M059J (cell line): ENCODE measurements around the gene AANAT. TPM values are rescaled to one million over a fixed set of nuclear protein-coding genes. Genes with fewer than 3 reads are reported as not detected.

Experiments
- DNase-seq: peaks from one replicate; pipeline ENCODE4 v3.0.0-alpha.2; 2012; ENCODE audit warnings: low read depth
- total RNA-seq: library from RNA; depleted of rRNA; stranded (reverse); fragments of >200 nt; shearing (Covaris generic); gene quantifications from 2 replicates; pipeline ENCODE4 v1.2.3, GENCODE V29; 2014; rRNA removed

Gene AANAT
- not detected in 2 replicates for total RNA-seq

DNA sequence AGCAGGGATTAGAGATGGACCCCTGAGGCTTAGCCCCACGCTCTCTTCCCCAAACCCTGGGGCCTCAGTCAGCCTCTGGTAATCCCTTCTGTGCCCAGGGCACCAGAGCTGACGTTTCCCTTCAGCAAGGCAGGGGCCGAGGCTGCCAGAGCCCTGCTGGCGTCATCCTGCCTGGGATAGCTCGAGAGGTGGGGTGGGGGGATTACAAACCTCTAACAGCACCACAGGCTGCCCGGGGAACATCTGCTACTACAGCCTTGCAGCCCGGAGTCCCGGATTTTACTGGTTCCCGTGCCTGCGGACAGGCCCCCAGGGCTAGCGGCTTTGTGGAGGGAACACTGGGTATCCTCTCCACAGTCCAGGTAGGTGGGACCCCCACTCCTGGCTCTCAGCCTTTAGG is at the start of gene AANAT:
AANAT (plus strand) TSS at position 238 of the 400 bp plus-strand sequence. CDS start 1,144 bp downstream, outside the sequence.
- DNase-seq, result no peak

GRCh38 chr17:76419576-76420260 is 47.7 kb upstream of the AANAT start:
- DNase-seq, result no peak

- no peak for DNase-seq
These were observed 46.9 kb upstream of the AANAT start for GRCh38 chr17:76420356-76421043.

GRCh38 chr17:76421044-76421407 is 46.4 kb upstream of the AANAT start:
- DNase-seq, result no peak

DNA sequence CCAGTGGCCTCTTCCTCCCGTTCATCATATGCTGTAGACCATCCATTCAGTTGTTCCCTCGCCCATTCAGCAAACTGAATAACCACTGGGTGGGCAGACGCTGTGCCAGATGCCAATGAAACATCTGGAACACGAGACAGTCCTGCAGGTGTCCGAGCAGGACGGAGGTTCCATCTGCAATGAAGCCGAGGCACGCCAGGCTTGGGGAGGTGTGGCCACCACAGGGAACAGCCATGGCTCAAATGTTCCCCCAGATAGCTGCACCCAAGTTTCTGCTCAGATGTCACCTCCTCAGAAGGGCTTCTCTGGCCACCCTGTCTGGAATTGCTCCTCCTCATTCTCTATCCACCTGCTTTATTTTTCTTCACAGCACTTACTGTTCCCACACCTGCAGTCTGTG is 45.0 kb upstream of the AANAT start:
- no peak for DNase-seq

DNA sequence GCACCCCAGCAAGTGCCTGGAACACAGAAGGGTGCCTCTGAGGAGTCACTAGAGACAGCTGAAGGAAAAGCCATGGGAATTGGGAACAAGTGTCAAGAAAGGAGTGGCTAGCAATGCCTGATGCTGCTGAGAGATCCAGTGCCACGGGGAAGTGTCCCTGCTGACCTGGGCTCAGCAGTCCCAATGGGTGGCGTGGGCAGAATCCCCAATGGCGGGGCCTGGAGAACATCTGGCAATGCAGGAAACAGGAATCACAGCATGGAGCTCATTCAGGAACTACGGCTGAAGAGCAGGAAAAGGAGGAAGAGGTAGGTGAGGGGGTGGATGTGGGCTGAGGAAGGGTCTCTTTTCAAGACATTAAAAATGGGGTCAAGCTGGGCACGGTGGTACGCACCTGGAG is 44.5 kb upstream of the AANAT start:
- DNase-seq, result no peak

GRCh38 chr17:76426853-76427252 is 40.5 kb upstream of the AANAT start:
- DNase-seq, result no peak

GRCh38 chr17:76427501-76428231 is 39.7 kb upstream of the AANAT start:
- peak; percentile 66 for DNase-seq

DNA sequence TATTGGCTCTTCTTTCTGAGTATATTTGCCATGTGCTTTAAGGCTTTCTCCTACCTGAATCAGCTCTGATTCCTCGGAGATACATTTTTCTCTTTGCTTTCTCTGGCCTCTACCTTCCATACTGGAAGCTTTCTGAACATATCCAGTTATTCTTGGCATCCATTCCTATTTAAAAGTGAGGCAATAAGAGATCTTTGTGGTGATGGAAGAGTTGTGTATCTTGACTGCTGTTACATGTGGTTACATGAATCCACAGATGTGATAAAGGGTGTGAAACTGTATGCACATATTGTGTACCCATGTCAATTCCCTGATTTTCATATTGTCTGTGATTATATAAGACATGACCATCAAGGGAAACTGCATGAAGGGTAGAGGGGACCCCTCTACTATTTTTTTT is 38.9 kb upstream of the AANAT start:
- no peak for DNase-seq

DNA sequence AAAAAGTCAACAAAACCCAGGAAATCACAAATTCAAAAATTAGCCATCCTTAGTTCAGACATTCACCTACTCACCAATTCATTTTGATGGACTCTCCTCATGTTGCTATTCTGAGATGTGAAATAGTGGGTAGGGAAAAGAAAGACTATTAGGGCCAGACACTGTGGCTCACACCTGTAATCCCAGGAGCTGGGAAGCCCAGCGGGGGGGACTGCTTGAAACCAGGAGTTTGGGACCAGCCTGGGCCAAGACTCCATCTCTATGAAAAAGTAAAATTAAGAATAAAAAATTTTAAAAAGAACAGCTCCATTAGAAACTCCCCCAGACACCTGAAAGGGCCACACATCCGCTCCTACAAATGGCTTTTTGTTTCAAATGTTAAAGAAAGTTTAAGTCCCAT is 35.9 kb upstream of the AANAT start:
- DNase-seq, result no peak

- DNase-seq, result no peak
These were observed 35.4 kb upstream of the AANAT start for GRCh38 chr17:76432004-76432403.

DNA sequence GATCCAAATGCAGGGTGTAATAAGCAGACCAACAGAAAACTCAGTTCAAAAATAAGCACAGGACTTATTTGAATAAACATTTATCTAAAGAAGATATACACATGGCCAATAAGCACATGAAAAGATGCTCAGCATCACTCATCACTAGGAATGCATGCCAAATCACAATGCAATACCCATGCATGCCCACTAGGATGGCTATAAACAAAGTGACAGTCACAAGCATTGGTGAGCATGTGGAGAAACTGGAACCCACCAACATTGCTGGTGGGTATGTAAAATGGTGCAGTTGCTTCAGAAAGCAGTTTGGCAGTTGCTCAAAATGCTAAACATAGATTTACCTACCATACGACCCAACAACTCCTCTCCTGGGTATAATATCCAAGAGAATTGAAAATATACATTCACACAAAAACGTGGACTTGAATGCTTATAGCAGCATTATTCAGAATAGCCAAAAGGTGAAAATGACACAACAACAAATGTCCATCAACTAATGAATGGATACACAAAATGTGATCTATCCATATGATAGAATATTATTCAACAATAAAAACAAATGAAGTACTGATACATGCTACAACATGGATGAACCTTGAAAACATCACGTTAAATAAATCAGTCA is 34.6 kb upstream of the AANAT start:
- DNase-seq, result no peak

- DNase-seq, result no peak
These were observed 33.7 kb upstream of the AANAT start for GRCh38 chr17:76433693-76434092.

DNA sequence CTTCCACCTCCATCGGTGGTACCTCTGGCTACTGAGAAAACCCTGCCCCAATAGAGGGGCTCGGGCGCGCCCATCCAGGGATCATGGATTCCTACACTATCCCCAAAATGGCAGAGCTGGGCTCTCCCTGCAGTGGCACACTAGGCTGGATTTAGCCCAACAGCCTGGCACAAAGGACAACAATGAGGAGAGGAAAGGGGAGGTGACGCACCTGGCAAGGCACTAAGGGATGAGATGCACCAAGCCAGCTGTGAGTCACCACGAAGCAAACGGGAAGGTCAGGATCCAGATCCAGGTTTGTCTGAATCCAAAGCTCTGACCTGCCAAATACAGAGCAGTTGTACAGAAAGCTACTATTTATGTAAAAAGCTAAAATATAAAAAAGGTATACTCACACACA is 32.5 kb upstream of the AANAT start:
- DNase-seq, result no peak

- no peak for DNase-seq
These were observed 31.7 kb upstream of the AANAT start for GRCh38 chr17:76435751-76436150.

- no peak for DNase-seq
These were observed 29.7 kb upstream of the AANAT start for GRCh38 chr17:76437467-76438402.

- DNase-seq, result peak; percentile 78
These were observed 28.5 kb upstream of the AANAT start for GRCh38 chr17:76438906-76439305.

- no peak for DNase-seq
These were observed 28.0 kb upstream of the AANAT start for GRCh38 chr17:76439314-76439928.

DNA sequence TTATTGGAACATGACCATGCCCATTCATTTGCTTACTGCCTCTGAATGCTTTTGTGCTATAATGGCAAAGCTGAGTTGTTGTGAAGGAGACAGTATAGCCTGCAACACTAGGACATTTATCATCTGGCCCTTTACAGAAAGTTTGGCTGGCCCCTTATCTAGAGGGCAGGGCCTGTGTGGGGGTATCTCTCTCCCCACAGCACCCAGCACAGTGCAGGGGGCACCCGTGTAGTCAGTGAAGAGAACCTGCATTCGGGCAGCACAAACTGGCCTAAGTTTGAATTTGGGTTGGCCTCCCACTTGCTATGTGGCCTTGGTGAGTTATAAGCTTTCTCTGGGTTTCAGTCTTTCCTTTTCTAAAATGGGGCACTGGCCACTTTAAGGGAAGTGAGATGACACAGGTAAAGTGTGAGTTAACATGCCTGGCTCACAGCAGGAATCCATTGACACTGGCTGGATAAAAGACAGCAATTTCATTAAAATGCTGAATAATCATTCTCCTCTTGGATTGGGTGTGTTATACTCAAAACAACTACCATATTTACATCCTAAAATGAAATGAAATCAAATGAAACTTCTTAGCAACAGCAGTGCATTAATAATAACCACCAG is 26.5 kb upstream of the AANAT start:
- DNase-seq, result no peak

GRCh38 chr17:76441686-76442340 is 25.6 kb upstream of the AANAT start:
- DNase-seq, result no peak
